Measurements from ENCODE around the gene VWF.

VWF gene

DNA sequence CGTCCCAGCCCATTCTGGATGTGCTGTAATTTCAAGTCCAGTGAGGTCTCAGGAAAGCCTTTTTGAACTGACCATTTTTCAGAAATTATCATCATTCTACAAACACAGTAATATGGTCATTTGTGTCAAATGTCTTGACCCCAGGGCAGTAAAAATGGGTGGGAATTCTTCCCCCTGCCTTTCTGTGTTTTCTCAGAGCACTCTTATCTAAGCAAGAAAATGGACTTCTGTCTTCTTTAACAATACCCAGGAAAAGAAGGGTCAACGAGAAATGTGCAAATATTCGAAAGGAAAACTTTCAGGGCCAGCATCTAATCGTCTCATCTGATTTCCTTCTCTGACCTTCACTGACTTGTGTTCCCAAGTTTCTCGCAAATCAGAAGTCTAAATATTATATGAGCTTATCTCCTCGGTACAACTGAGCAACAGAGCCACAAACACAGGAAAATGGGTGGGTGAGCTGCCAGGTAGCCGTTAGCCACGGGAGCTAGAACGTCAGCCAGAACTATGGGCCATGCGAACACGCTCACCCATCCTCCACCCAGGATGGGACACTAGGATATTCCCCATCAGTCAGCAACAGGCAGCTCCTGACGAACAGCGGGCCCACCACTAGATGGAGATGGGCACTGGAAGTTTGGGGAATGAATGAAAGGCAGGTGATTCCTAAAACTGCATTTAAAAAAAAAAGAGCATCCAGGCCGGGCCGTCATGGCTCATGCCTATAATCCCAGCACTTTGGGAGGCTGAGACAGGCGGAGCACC, 57.1 kb downstream of the VWF start:
- DNase-seq (ENCODE audit: extremely low read depth, low read depth): no peak
- TF ChIP-seq, protein P1, sequence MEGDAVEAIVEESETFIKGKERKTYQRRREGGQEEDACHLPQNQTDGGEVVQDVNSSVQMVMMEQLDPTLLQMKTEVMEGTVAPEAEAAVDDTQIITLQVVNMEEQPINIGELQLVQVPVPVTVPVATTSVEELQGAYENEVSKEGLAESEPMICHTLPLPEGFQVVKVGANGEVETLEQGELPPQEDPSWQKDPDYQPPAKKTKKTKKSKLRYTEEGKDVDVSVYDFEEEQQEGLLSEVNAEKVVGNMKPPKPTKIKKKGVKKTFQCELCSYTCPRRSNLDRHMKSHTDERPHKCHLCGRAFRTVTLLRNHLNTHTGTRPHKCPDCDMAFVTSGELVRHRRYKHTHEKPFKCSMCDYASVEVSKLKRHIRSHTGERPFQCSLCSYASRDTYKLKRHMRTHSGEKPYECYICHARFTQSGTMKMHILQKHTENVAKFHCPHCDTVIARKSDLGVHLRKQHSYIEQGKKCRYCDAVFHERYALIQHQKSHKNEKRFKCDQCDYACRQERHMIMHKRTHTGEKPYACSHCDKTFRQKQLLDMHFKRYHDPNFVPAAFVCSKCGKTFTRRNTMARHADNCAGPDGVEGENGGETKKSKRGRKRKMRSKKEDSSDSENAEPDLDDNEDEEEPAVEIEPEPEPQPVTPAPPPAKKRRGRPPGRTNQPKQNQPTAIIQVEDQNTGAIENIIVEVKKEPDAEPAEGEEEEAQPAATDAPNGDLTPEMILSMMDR (IDR thresholded peaks at IDR 0.05; ENCODE audit: low read depth, low read length): peak; percentile 45

DNA sequence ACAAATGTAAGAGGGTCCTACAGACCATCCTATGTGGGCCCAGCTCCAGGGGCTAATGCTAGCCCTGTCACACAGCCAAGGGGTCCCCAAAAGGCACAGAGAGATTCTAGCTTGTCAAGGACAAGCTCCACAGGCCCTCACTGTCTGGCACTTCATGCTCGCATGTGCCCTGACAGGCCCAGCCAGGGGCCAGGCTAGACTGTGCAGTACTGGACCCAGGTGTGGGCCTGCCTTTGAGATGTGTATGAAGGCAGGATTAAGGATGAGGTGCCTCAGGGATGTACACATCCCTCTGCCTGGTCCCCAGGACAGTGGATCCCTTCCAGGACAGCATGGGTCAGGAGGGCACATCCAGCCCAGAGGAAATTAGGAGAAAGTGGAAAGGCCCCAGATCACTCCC, 57.8 kb downstream of the VWF start:
- DNase-seq (ENCODE audit: extremely low read depth, low read depth): no peak
- TF ChIP-seq, protein P1 (IDR thresholded peaks at IDR 0.05; ENCODE audit: low read depth, low read length): no peak

DNA sequence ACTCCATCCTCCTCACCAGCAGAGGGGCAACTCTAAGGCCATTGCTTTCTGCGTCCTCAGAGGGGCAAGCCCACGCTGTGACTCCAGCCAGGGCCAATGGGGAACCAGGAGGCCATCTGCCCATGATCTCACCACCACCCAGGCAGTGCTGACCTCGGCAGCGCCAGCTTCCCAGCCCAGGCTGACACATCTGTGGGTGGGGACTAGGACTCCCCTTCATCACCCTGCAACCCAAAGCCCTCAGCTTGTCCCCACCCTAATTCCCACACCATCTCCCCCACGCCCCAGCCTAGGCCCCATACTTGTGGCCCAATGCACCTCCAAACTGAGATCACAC, 58.6 kb downstream of the VWF start:
- TF ChIP-seq, protein P1 (IDR thresholded peaks at IDR 0.05; ENCODE audit: low read depth, low read length): no peak

DNA sequence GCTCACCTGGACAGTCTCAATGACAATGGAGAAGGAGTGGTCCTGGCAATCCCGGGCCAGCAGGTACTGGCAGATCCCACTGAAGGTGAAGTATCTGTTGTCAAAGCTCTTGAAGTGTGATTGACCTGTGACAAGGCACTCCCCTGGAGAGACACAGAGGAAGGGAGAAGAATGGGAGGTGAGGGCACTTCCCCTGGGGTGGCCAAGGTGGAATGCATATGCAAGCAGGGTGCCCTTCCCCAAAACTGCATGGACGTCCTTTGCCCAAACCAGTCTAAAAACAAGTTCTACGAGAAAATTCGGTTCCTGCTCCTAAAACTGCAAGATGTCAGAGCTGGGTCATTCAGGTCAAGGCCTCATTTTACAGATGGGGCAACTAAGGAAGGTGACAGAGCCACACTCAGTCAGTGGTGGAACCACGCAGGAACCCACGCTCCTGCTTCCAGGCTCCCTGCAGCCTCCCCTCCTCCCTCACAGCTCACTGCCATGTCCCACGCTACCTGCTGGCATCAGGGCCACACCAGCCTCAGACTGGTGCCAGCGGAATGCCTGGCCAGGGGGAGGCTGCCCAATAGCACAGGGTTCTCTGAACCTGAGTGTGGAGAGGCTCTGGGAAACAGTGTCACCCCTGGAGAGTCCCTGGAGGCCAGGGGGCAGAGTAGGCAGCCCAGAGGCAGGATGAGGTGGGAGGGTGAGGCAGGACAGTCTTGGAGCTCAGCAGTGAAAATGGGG, 59.2 kb downstream of the VWF start:
- TF ChIP-seq, protein P1 (IDR thresholded peaks at IDR 0.05; ENCODE audit: low read depth, low read length): no peak
- no peak for DNase-seq (ENCODE audit: extremely low read depth, low read depth)

More for the DNA sequence above, 58.6 kb downstream of the VWF start:
- no peak for DNase-seq (ENCODE audit: extremely low read depth, low read depth)

DNA sequence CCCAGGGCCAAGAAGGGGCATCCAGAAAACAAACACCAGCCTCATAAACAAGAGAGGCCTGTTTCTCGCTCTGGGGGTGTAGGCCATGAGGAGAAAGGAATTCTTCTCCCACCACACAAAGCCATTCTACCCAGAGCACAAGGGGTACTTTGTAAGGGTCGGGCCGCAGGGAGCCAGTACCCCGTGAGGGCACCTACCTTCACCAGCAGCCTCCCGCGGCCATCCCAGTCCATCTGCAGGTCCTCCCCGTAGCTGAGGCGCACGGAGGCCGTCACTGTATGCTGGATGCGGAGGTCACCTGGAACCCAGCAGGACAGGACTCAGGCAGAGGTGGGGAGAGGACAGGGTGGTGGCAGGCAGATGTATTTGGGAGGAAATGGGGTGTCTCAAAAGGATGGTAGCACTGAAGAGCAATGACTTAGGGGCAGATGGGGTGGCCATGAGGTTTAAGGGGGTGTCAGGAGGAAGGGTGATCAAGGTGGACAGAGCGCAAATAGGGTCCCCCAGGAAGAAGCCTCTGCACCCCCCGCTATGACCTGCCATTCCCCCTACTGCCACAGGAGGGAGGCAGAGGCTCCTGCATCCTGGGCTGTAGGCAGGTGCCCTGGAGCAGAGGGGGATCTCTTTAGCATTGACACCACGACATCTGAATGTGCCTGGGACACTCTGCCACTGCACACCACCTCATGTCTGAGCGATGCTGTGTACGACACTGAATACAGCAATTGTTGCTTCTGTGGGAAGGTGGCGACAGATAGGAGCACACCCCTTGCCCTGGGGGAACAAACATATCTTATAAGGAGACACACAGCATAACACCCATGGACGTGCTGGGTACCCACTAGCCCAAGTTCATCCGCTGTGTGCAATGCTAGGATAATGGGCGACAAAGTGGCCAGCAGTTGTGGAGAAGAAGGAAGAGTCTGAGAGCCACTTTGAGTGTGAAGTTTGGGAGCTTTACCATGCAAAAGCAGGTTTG, 61.4 kb downstream of the VWF start:
- no peak for DNase-seq (ENCODE audit: extremely low read depth, low read depth)

DNA sequence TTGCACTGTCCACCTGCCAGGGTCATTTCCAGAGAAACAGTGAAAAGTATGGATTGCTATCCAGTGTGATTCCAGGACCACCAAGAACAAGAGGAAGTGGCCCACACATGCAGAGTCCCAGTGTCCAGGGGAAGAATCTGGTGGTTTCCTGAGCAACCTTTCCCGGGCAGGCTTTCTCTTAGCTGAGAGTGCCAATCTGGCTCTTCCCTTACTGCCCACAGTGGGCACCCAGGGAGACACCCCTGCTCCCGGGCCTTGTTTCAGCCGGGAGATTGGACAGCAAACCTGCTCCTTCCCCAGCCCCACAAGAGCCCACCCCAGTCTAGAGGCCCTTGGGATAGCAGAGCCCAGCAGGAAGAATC, 62.1 kb downstream of the VWF start:
- TF ChIP-seq, protein P1 (IDR thresholded peaks at IDR 0.05; ENCODE audit: low read depth, low read length): no peak
- no peak for DNase-seq (ENCODE audit: extremely low read depth, low read depth)

More for the DNA sequence above, 61.4 kb downstream of the VWF start:
- TF ChIP-seq, protein P1 (IDR thresholded peaks at IDR 0.05; ENCODE audit: low read depth, low read length): peak; percentile 99

Data from AG09319 (cell line).